Measurements from ENCODE around the gene ORAI2. TPM values are rescaled to one million over a fixed set of nuclear protein-coding genes. Genes with fewer than 3 reads are reported as not detected.
A peak's percentile ranks its signal among the peaks of the same experiment; 100 is the strongest.
"Not testable (repeated sequence)": the region's sequence is repeated elsewhere in the genome, so short reads cannot be mapped to it uniquely, and the experiment has no call there.

ORAI2 gene
- total and polyA plus RNA-seq, 2 of the 4 experiments (the other 2 are of a cell fraction) = 52.0 to 58.3 TPM

GRCh38 chr7:102484317-102484716 lies 50.9 kb downstream of the ORAI2 start:
- H3K9ac ChIP-seq (ENCODE audit: low read depth, low read length); H2AK9ac ChIP-seq (replicated peaks; ENCODE audit: low read depth, low read length, poor library complexity); H2BK120ac ChIP-seq (ENCODE audit: low read depth, low read length); H2AFZ ChIP-seq (replicated peaks; ENCODE audit: low read length, poor library complexity); H3K36me3 ChIP-seq (ENCODE audit: control insufficient read depth, insufficient read depth, low read length); H2BK15ac ChIP-seq (ENCODE audit: low read depth, low read length); H3K4me1 ChIP-seq (ENCODE audit: control insufficient read depth, insufficient read depth, low read length); H3K4ac ChIP-seq (ENCODE audit: low read depth, low read length); H3K18ac ChIP-seq (ENCODE audit: low read depth, low read length); POLR2A ChIA-PET (ENCODE audit: unreplicated experiment); H2BK5ac ChIP-seq (ENCODE audit: low read depth, low read length, poor library complexity, severe bottlenecking); H3K9me3 ChIP-seq (ENCODE audit: control insufficient read depth, insufficient read depth, low read length); CTCF ChIA-PET; H2AK5ac ChIP-seq (ENCODE audit: low read depth, low read length); DNase-seq; H2BK20ac ChIP-seq (ENCODE audit: low read depth, low read length); H3K4me2 ChIP-seq (ENCODE audit: low read depth, low read length); H4K5ac ChIP-seq (ENCODE audit: low read depth, low read length); BruUV-seq (replicated peaks); H3K23ac ChIP-seq (ENCODE audit: low read depth, low read length); H3K9me1 ChIP-seq (ENCODE audit: insufficient read depth, low read length); H3K79me1 ChIP-seq (ENCODE audit: low read depth in 1 of 2, low read length in 2 of 2); H3K4me3 ChIP-seq (ENCODE audit: insufficient read depth, low read depth, low read length); intact Hi-C loops (cut with micrococcal nuclease); H3K56ac ChIP-seq (ENCODE audit: extremely low read depth, insufficient read depth, low read length); ATAC-seq (ENCODE audit: low read depth); H4K8ac ChIP-seq (ENCODE audit: low read depth in 2 of 2, low read length in 2 of 2); H3K27me3 ChIP-seq (ENCODE audit: control insufficient read depth, insufficient read depth, low read length); H3K14ac ChIP-seq (replicated peaks; ENCODE audit: low read depth, low read length); H4K20me1 ChIP-seq (ENCODE audit: insufficient read depth, low read length); in situ Hi-C loops (cut with MboI; ENCODE audit: low sequenced_read_pairs); dilution Hi-C loops (cut with HindIII; ENCODE audit: low sequenced_read_pairs, unreplicated experiment); H3K27ac ChIP-seq (ENCODE audit: insufficient read depth, low read length); H4K91ac ChIP-seq (ENCODE audit: insufficient read depth, low read depth, low read length): not testable (repeated sequence)
- no CpG with 5 or more reads among the region's 5 CpGs for WGBS, 2 experiments (ENCODE audit: extremely low coverage in 2 of 2, insufficient read length in 1 of 2)

GRCh38 chr7:102490529-102491075 lies 57.2 kb downstream of the ORAI2 start:
- H4K8ac ChIP-seq (ENCODE audit: low read depth in 2 of 2, low read length in 2 of 2); H3K4ac ChIP-seq (ENCODE audit: low read depth, low read length); H3K9me3 ChIP-seq (ENCODE audit: control insufficient read depth, insufficient read depth, low read length); H3K56ac ChIP-seq (ENCODE audit: extremely low read depth, insufficient read depth, low read length); H2BK5ac ChIP-seq (ENCODE audit: low read depth, low read length, poor library complexity, severe bottlenecking); H3K9me1 ChIP-seq (ENCODE audit: insufficient read depth, low read length); intact Hi-C loops (cut with micrococcal nuclease); H3K4me2 ChIP-seq (ENCODE audit: low read depth, low read length); H3K27me3 ChIP-seq (ENCODE audit: control insufficient read depth, insufficient read depth, low read length); in situ Hi-C loops (cut with MboI; ENCODE audit: low sequenced_read_pairs); H3K79me1 ChIP-seq (ENCODE audit: low read depth in 1 of 2, low read length in 2 of 2); DNase-seq; H3K36me3 ChIP-seq (ENCODE audit: control insufficient read depth, insufficient read depth, low read length); H3K23ac ChIP-seq (ENCODE audit: low read depth, low read length); CTCF ChIA-PET; H2BK20ac ChIP-seq (ENCODE audit: low read depth, low read length); H3K27ac ChIP-seq (ENCODE audit: insufficient read depth, low read length); POLR2A ChIA-PET (ENCODE audit: unreplicated experiment); H3K18ac ChIP-seq (ENCODE audit: low read depth, low read length); H2BK15ac ChIP-seq (ENCODE audit: low read depth, low read length); H3K4me1 ChIP-seq (ENCODE audit: control insufficient read depth, insufficient read depth, low read length); H2AFZ ChIP-seq (replicated peaks; ENCODE audit: low read length, poor library complexity); dilution Hi-C loops (cut with HindIII; ENCODE audit: low sequenced_read_pairs, unreplicated experiment); H2AK9ac ChIP-seq (replicated peaks; ENCODE audit: low read depth, low read length, poor library complexity); H3K14ac ChIP-seq (replicated peaks; ENCODE audit: low read depth, low read length); BruUV-seq (replicated peaks); H2BK120ac ChIP-seq (ENCODE audit: low read depth, low read length); H2AK5ac ChIP-seq (ENCODE audit: low read depth, low read length); H3K4me3 ChIP-seq (ENCODE audit: insufficient read depth, low read depth, low read length); H4K5ac ChIP-seq (ENCODE audit: low read depth, low read length); H3K9ac ChIP-seq (ENCODE audit: low read depth, low read length); H4K91ac ChIP-seq (ENCODE audit: insufficient read depth, low read depth, low read length); H4K20me1 ChIP-seq (ENCODE audit: insufficient read depth, low read length): not testable (repeated sequence)
- ATAC-seq (ENCODE audit: low read depth) = peak; percentile 91
- WGBS, 2 experiments (ENCODE audit: extremely low coverage in 2 of 2, insufficient read length in 1 of 2) = no CpG with 5 or more reads among the region's 12 CpGs

All from IMR-90 (cell line).